Activated T-cell treated with anti-CD3 and anti-CD28 coated beads, Interleukin-2, amount 50 U/mL, for 4 hours (primary cell): ENCODE data around the gene APOO. TPM values are rescaled to one million over a fixed set of nuclear protein-coding genes. Genes with fewer than 3 reads are reported as not detected.
"Not testable (repeated sequence)": the region's sequence is repeated elsewhere in the genome, so short reads cannot be mapped to it uniquely, and the experiment has no call there.

Experiments used
- ATAC-seq, 2 donors: fragments of 200-7000 bp; cut with Tn5 transposase; one replicate each; pipeline ENCODE4 v1.10.0; 2021
- DNase-seq: peaks from one replicate; pipeline ENCODE4 v3.0.0-alpha.2; 2020
- H3K27me3 Mint-ChIP-seq: one replicate; pipeline ENCODE4 v1.8.0; 2021; ENCODE audit warnings: low read depth, mixed read lengths
- H3K36me3 Mint-ChIP-seq: one replicate; pipeline ENCODE4 v1.8.0; 2022; ENCODE audit warnings: mixed read lengths; ENCODE audit not compliant: insufficient read depth
- H3K4me1 Mint-ChIP-seq: one replicate; pipeline ENCODE4 v1.8.0; 2021; ENCODE audit warnings: low read depth, mixed read lengths
- H3K4me3 Mint-ChIP-seq: one replicate; pipeline ENCODE4 v1.8.0; 2021; ENCODE audit warnings: mild to moderate bottlenecking, moderate library complexity, mixed read lengths
- H3K9me3 Mint-ChIP-seq: one replicate; pipeline ENCODE4 v1.8.0; 2021; ENCODE audit warnings: mixed read lengths
- total RNA-seq, 3 donors: library from RNA; stranded (reverse); gene quantifications; one replicate each; pipeline ENCODE4 v1.2.1, GENCODE V29; 2021

APOO gene
- total RNA-seq, 3 donors from 2014 or later: 29.7 to 36.7 (median 31.8) TPM

DNA sequence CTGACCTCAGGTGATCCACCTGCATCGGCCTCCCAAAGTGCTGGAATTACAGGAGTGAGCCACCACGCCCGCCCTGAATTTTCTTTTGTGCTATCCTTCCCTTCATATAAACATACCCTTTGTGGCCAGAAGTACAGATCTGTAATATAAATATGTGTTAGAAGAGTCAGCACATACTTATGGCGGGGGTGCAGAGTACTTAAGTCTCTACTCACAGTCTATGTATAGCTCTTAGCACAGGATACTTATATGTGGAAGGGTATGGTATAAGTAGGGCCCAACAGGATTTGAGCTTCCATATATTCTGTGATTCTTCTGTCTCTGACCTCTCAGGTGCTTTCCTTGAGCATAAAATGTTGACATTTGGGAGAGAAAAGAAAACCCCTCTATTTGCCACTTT is 18.3 kb upstream of the APOO start:
- Mint-ChIP-seq H3K36me3 (no peaks in the 10 kb centered on the region), H3K4me1 (peaks cover 2% of the 10 kb centered on the region), H3K27me3 (no peaks in the 10 kb centered on the region), H3K9me3 (no peaks in the 10 kb centered on the region), H3K4me3 (no peak overlapping the region)
- DNase-seq: no peak
- ATAC-seq: no peak

DNA sequence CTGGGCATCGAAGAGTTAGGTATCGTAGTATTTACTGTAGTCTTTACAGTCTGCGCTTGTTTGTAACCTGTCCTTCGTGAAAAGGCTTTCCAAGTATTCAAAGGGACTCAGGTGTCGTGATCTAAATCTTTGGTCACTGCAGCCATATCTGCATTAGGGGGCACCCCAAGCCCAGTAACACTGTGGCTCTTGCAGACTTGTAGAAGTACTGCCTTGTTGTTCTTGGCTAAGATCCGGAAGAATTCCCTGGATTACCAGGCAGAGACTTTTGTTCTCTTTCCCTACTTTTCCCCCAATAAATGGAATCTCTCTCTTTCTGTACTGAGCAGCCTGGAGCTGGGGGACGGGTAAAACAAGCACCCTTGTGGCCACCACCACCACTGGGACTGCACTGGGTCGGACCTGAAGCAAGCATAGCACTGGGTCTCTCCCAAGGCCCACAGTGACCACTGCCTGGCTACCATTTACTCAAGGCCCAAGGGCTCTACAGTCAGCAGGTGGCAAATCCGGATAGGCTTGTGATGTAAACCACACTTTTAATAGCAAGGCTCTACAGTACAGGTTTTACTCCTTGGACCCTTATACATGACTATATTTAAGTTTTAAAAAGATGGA is 12.1 kb upstream of the APOO start:
- no peak overlapping the region for H3K4me3 Mint-ChIP-seq
- DNase-seq (no peak), ATAC-seq (no peak)
- peaks cover 4% of the 10 kb centered on the region for H3K9me3 Mint-ChIP-seq
- H3K27me3 Mint-ChIP-seq: no peaks in the 10 kb centered on the region
- H3K4me1 Mint-ChIP-seq: no peaks in the 10 kb centered on the region
- no peaks in the 10 kb centered on the region for H3K36me3 Mint-ChIP-seq

DNA sequence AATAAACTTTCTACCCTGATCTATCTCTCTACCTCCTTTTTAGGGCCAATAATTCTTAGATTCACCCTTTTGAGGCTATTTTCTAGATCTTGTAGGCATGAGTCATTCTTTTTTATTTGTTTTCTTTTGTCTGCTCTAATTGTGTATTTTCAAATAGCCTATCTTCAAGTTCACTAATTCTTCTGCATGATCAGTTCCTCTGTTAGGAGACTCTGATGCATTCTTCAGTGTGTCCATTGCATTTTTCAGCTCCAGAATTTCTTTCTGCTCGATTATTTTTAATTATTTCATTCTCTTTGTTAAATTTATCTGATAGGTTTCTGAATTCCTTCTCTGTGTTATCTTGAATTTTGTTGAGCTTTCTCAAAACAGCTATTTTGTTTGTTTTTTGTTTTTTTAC is 11.4 kb upstream of the APOO start:
- Mint-ChIP-seq H3K9me3 (peaks cover 4% of the 10 kb centered on the region), H3K4me1 (no peaks in the 10 kb centered on the region), H3K36me3 (no peaks in the 10 kb centered on the region), H3K27me3 (no peaks in the 10 kb centered on the region), H3K4me3 (no peak overlapping the region)
- no peak for ATAC-seq
- no peak for DNase-seq

DNA sequence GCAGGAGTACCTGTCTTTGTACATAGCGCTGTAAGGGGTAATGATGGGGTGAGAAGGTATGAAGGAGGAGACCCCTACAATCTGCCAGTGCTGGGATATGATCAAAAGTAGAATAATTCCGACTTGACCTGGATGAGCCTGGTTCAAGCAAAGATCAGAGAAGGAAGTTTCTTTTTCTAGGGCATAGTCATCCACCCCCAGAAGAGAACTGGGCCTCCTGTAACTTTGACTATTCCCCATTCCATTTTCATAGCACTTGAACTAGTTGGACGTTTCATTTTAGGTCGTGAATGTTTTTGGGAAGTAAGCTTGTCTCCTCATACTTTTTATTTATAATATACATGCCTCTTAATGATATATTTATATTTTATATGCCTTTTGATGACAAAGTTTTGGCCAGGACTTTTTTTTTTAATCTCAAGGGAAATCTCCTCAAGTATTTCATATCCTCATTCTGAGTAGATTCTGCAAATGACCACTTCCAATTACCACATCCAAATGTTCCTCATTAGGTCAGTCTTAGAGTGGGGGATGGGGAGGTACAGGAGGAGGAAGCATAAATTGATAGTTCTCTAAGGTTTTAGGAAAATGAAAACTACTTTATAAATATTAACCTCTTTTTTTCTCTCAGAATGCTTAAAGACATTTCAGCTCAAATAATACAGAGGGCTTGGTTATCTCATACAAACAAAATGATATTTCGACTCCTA is 3.5 kb upstream of the APOO start:
- no peaks in the 10 kb centered on the region for H3K36me3 Mint-ChIP-seq
- ATAC-seq: no peak
- no peaks in the 10 kb centered on the region for H3K9me3 Mint-ChIP-seq
- H3K27me3 Mint-ChIP-seq: no peaks in the 10 kb centered on the region
- H3K4me3 Mint-ChIP-seq: no peak overlapping the region
- DNase-seq: no peak
- peaks cover 14% of the 10 kb centered on the region for H3K4me1 Mint-ChIP-seq

DNA sequence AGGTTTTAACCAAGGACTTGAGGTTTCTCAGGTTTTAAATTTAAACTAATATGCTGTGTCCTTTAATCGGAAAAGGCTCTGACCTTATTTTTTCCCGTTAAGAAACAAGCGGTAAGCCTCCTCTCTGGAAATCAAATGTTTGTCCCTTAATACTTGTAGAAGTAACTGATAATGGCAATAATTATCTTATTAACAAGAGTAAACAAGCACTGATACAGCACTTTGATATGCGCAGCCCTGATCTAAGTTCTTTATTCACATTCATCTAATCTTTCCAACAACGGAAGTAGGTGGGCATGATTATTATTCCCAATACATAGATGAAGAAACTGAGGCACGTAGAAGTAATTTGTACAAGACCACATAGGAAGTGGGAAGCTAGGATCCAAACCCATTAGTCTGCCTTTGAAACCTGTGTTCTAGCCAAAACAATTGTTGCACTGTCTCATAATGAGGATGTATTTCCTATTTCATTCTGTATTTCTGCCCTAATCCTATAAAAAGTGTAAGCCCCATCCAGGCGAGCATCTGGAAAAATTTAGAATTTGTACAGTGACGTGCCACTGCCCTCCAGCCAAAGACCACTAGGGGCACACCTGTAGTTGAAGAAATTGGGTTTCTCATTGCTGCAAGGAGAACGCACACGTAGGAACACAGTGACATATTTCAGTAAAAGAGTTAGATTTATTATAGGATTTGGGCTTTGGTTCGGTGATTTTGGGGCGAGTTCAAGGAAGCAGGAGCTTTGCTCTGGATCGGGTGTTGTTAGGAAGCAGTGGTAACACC is 674 bp upstream of the APOO start:
- no peaks in the 10 kb centered on the region for H3K36me3 Mint-ChIP-seq
- DNase-seq (no peak), ATAC-seq (no peak)
- H3K27me3 Mint-ChIP-seq: no peaks in the 10 kb centered on the region
- H3K4me1 Mint-ChIP-seq: peaks cover 18% of the 10 kb centered on the region
- H3K9me3 Mint-ChIP-seq: no peaks in the 10 kb centered on the region
- H3K4me3 Mint-ChIP-seq: peak overlapping the region; percentile 79

DNA sequence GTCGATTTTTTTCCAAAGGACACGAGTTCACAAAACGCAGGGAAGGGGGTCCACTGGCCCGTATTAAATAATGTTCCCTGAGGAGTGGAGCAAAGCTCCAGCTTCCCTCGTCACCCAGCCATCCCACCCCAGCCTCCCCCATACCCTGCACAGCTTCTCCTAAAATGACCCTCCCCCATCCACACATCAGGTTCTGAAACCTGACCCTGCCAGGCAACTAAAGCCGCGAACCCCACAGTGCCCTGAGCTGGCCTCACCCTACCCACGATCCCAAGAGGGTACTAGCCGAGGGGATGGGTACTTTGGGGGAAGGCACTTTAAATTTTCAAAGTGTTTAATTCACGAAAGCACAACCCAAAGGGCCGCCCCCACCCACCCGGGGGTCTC is 634 bp downstream of the APOO start:
- DNase-seq (no peak), ATAC-seq (no peak)
- H3K9me3 Mint-ChIP-seq: no peaks in the 10 kb centered on the region
- H3K36me3 Mint-ChIP-seq: no peaks in the 10 kb centered on the region
- H3K27me3 Mint-ChIP-seq: no peaks in the 10 kb centered on the region
- peaks cover 18% of the 10 kb centered on the region for H3K4me1 Mint-ChIP-seq
- peak overlapping the region; percentile 79 for H3K4me3 Mint-ChIP-seq

DNA sequence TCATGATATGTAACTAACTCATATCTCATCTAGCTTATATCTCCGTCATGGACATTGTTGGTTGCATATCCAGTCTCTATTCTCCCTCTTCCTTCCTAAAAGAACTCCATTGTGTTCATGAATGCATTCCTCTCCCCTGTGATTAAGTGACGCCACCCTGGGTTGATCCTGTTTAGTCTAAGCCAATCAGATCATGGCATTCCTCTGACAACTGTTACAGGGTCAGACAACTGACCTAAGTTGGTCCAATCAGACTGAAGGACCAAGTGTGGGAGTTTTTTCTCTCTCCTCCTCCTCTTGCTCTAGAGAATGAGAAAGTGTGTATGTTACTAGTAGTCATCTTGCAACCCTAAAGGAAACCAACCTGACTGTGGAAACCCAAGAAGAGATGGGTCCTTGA is 3.6 kb downstream of the APOO start:
- Mint-ChIP-seq H3K4me1 (peaks cover 17% of the 10 kb centered on the region), H3K4me3 (no peak overlapping the region), H3K9me3 (no peaks in the 10 kb centered on the region), H3K36me3 (no peaks in the 10 kb centered on the region), H3K27me3 (no peaks in the 10 kb centered on the region)
- DNase-seq: no peak
- ATAC-seq: no peak

DNA sequence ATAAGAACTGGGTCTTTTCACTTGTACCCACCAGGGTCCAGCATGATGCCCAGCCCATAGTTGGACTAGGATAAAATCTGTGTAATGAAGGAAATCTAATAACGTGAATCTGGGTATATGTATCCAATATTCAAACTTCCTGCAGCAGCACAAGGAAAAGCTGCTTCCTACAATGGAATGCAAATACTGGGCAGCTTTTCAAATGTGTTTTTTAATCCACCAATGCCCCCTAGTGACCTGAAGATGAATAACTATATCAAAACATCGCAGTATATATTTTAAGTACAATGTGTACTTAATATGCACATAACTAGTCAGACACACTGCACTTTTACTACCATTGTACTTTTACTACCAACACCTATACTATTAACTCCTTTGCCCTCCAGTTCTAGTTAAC is 5.3 kb downstream of the APOO start:
- Mint-ChIP-seq H3K4me1 (peaks cover 8% of the 10 kb centered on the region), H3K4me3 (no peak overlapping the region), H3K36me3 (no peaks in the 10 kb centered on the region), H3K9me3 (no peaks in the 10 kb centered on the region), H3K27me3 (no peaks in the 10 kb centered on the region)
- peak in 1 of 2 donors; percentile 35 for ATAC-seq
- no peak for DNase-seq

DNA sequence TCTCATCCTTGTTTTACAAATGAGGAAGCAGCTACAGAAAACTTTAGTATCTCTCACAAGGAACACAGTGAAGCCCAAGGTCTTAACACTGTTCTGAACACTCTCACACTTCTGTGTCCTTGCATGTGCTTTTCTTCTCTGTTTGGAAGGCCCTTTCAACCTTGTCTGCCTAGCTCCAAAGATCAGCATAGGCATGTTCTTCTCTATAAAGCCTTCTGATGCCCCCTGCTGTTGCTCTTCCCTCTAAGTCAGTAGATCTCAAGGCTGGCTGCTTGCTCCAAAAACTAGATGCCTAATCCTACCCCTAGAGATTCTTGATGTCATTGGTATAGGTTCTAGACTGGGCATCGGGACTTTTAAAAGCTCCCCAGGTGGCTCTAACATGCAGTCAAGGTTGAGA is 5.9 kb downstream of the APOO start:
- no peak overlapping the region for H3K4me3 Mint-ChIP-seq
- peak; percentile 67 to 76 for ATAC-seq
- DNase-seq: no peak
- no peaks in the 10 kb centered on the region for H3K27me3 Mint-ChIP-seq
- peaks cover 8% of the 10 kb centered on the region for H3K4me1 Mint-ChIP-seq
- no peaks in the 10 kb centered on the region for H3K36me3 Mint-ChIP-seq
- H3K9me3 Mint-ChIP-seq: no peaks in the 10 kb centered on the region

DNA sequence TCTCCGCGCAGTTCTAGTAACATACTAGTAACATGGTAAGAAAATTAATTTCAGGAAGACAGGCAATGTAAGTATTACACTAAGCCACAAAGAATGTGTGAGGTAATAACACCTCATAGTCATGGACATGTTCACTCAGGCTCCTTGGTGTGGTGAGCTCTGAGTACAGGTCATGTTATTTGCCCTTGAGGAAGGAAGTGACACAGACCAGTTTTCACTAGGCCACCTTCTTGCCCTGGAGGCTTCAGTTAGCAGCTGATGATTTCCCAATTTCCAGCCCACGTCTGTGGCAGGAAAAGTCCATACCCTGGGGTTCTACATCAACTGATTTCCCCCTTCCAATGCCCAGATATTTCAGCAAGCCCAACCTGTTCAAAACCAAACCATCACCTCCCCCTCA is 6.7 kb downstream of the APOO start:
- peaks cover 3% of the 10 kb centered on the region for H3K4me1 Mint-ChIP-seq
- no peak for ATAC-seq

DNA sequence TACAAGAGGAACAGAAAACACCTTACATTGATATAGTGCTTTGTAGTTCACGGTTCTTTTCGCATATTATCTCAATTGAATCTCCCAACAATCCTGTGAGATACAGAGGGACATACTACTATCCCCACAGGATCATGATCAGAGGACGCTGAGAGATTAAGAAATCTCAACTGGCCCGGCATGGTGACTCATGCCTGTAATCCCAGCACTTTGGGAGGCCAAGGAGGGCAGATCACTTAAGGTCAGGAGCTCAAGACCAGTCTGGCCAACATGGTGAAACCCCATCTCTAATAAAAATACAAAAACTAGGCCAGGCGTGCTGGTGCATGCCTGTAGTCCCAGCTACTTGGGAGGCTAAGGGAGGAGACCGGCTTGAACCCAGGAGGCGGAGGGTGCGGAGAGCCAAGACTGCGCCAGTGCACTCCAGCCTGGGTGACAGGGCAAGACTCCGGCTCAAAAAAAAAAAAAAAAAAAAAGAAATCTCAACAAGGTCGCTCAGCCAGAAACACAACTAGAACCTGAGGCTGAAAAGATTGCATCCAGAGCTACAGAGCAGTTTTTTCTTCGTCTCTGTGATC is 7.4 kb downstream of the APOO start:
- no peak overlapping the region for H3K4me3 Mint-ChIP-seq
- DNase-seq: no peak
- H3K4me1 Mint-ChIP-seq: peaks cover 3% of the 10 kb centered on the region
- H3K27me3 Mint-ChIP-seq: no peaks in the 10 kb centered on the region
- no peak for ATAC-seq
- no peaks in the 10 kb centered on the region for H3K36me3 Mint-ChIP-seq
- no peaks in the 10 kb centered on the region for H3K9me3 Mint-ChIP-seq

More for the DNA sequence above, 6.7 kb downstream of the APOO start:
- no peak for DNase-seq
- no peak overlapping the region for H3K4me3 Mint-ChIP-seq
- H3K36me3 Mint-ChIP-seq: no peaks in the 10 kb centered on the region
- H3K9me3 Mint-ChIP-seq: no peaks in the 10 kb centered on the region
- no peaks in the 10 kb centered on the region for H3K27me3 Mint-ChIP-seq

DNA sequence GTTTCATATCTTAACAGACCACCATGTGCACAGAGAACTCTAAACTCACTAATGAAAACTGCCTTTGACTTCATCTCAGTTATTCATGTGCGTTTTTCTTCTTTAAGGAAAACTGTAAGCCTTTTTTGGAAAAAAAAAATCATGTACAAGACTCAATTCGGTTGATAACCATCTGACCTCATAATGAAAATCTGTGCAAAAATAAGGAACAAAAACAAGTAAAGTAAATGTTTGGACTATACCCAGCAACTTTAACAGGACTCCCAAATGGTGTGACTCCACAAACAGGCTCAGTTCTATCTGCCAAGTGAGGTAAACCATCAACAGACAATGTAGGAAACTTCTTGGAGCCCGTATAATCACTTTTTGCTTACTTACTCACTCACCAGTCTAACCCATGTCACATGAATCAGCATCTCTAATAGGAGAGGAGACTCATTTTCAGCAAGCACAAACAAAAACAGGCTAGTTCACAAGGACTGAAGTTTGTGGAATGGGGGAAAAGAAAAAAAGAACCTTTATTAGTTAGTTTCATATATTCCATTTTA is 9.3 kb downstream of the APOO start:
- Mint-ChIP-seq H3K27me3 (no peaks in the 10 kb centered on the region), H3K4me1 (no peaks in the 10 kb centered on the region), H3K36me3 (no peaks in the 10 kb centered on the region), H3K4me3 (no peak overlapping the region), H3K9me3 (no peaks in the 10 kb centered on the region)
- DNase-seq: no peak
- ATAC-seq: no peak

DNA sequence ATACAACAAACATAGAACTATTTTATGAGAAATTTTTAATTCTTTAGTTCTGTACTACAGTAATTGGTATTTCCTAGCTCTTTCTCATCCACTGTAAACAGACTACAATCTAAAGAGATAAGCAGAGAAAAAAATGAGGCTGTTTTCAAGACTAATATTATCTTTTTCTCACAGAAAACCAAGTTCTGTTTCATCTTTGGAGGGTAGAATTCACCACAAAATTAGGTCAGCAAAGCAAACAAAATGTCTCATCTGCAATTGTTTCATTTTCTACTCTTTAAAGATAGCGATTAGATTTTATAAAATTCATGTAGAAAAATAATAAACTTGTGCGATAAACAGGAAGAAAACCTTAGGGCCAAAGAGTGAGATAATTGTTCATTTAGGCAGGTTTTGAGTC is 10.8 kb downstream of the APOO start:
- DNase-seq (no peak), ATAC-seq (no peak)
- no peak overlapping the region for H3K4me3 Mint-ChIP-seq
- no peaks in the 10 kb centered on the region for H3K9me3 Mint-ChIP-seq
- no peaks in the 10 kb centered on the region for H3K27me3 Mint-ChIP-seq
- H3K4me1 Mint-ChIP-seq: no peaks in the 10 kb centered on the region
- no peaks in the 10 kb centered on the region for H3K36me3 Mint-ChIP-seq

DNA sequence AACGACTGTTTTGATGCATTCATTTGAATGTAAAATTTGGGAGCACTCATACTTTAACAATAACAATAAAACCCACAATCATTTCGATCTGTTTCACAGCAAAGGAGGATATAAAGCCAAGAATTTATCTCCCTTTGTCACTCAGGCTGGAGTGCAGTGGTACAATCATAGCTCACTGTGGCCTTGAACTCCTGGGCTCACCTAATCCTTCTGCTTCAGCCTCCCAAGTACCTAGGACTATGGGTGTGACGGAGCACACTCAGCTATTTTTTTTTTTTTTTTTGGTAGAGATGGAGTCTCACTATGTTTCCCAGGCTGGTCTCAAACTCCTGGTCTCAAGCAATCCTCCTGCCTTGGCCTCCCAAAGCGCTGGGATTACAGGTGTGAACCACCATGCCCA is 11.2 kb downstream of the APOO start:
- not testable (repeated sequence) for DNase-seq, H3K27me3 Mint-ChIP-seq, H3K9me3 Mint-ChIP-seq, ATAC-seq, H3K4me3 Mint-ChIP-seq, H3K36me3 Mint-ChIP-seq, H3K4me1 Mint-ChIP-seq
